ENCODE results near the gene GALNT9. TPM values are rescaled to one million over a fixed set of nuclear protein-coding genes. Genes with fewer than 3 reads are reported as not detected.

Gene GALNT9
- polyA plus RNA-seq, 3 donors = not detected

GRCh38 chr12:132326646-132327045 is 2.7 kb downstream of the GALNT9 start:
- Histone ChIP-seq H4K20me1 (ENCODE audit: insufficient read depth, low read length) (no peaks in the 10 kb centered on the region), H3K4me2 (replicated peaks; ENCODE audit: extremely low read depth, low read length, poor library complexity, severe bottlenecking) (no peak overlapping the region), H3K27ac (ENCODE audit: low read depth in 1 of 2, low read length in 2 of 2) (no peak overlapping the region), H3K27me3 (ENCODE audit: control insufficient read depth in 2 of 2, insufficient read depth in 2 of 2, low read length in 2 of 2) (peaks cover 5 to 47% of the 10 kb centered on the region in 2 donors), H3K4me3 (replicated peaks in 1 of 3; ENCODE audit: low read depth in 2 of 3, low read length in 3 of 3) (no peak overlapping the region), H3K79me2 (ENCODE audit: insufficient read depth, low read length) (no peaks in the 10 kb centered on the region), H2AFZ (ENCODE audit: insufficient read depth, low read depth, low read length, poor library complexity, severe bottlenecking) (no peak overlapping the region), H3K36me3 (replicated peaks in 1 of 2; ENCODE audit: control insufficient read depth in 1 of 2, insufficient read depth in 2 of 2, low read length in 2 of 2) (no peaks in the 10 kb centered on the region), H3K9ac (ENCODE audit: insufficient read depth, low read length, poor library complexity, severe bottlenecking) (no peak overlapping the region), H3K4me1 (ENCODE audit: control insufficient read depth in 1 of 2, insufficient read depth in 2 of 2, low read length in 2 of 2) (no peaks in the 10 kb centered on the region), H3K9me3 (replicated peaks in 1 of 2; ENCODE audit: control insufficient read depth in 1 of 2, insufficient read depth in 1 of 2, low read length in 2 of 2) (peaks cover 0 to 18% of the 10 kb centered on the region in 2 donors)
- Mint-ChIP-seq H3K36me3 (no peaks in the 10 kb centered on the region), H3K27me3 (ENCODE audit: low read depth in 3 of 3) (peaks cover 47 to 75% (median 59%) of the 10 kb centered on the region in 3 donors), H3K9me3 (peaks cover 4 to 9% (median 7%) of the 10 kb centered on the region in 7 donors), H3K4me1 (peaks cover 10% of the 10 kb centered on the region), H3K4me3 (peak overlapping the region in 1 of 2 donors; percentile 69), H3K27ac (no peak overlapping the region)
- intact Hi-C loops (cut with micrococcal nuclease) = no loop called here
- no peak for DNase-seq
- TF ChIP-seq CTCF (IDR thresholded peaks at IDR 0.05) = no peak
- 83% methylated on average over 9 of the region's 11 CpGs for WGBS (ENCODE audit: insufficient coverage)

- no peak overlapping the region for H3K27ac ChIP-seq (ENCODE audit: low read depth in 1 of 2, low read length in 2 of 2)
- peaks cover 0 to 13% of the 10 kb centered on the region in 2 donors for H3K9me3 ChIP-seq (replicated peaks in 1 of 2; ENCODE audit: control insufficient read depth in 1 of 2, insufficient read depth in 1 of 2, low read length in 2 of 2)
- peaks cover 5 to 38% of the 10 kb centered on the region in 2 donors for H3K27me3 ChIP-seq (ENCODE audit: control insufficient read depth in 2 of 2, insufficient read depth in 2 of 2, low read length in 2 of 2)
- H2AFZ ChIP-seq (ENCODE audit: insufficient read depth, low read depth, low read length, poor library complexity, severe bottlenecking) = no peak overlapping the region
- no peak overlapping the region for H3K9ac ChIP-seq (ENCODE audit: insufficient read depth, low read length, poor library complexity, severe bottlenecking)
- no peak overlapping the region for H3K4me3 Mint-ChIP-seq
- intact Hi-C loops (cut with micrococcal nuclease) = no loop called here
- WGBS (ENCODE audit: insufficient coverage) = 94% methylated on average over 14 of the region's 15 CpGs
- no peak overlapping the region for H3K4me3 ChIP-seq (replicated peaks in 1 of 3; ENCODE audit: low read depth in 2 of 3, low read length in 3 of 3)
- H3K4me1 Mint-ChIP-seq = peaks cover 10% of the 10 kb centered on the region
- H3K4me2 ChIP-seq (replicated peaks; ENCODE audit: extremely low read depth, low read length, poor library complexity, severe bottlenecking) = no peak overlapping the region
- TF ChIP-seq CTCF (IDR thresholded peaks at IDR 0.05) = no peak
- no peaks in the 10 kb centered on the region for H4K20me1 ChIP-seq (ENCODE audit: insufficient read depth, low read length)
- H3K9me3 Mint-ChIP-seq = peaks cover 0 to 6% (median 4%) of the 10 kb centered on the region in 7 donors
- no peaks in the 10 kb centered on the region for H3K4me1 ChIP-seq (ENCODE audit: control insufficient read depth in 1 of 2, insufficient read depth in 2 of 2, low read length in 2 of 2)
- H3K36me3 Mint-ChIP-seq = no peaks in the 10 kb centered on the region
- peaks cover 47 to 67% (median 52%) of the 10 kb centered on the region in 3 donors for H3K27me3 Mint-ChIP-seq (ENCODE audit: low read depth in 3 of 3)
- no peak for DNase-seq
- H3K79me2 ChIP-seq (ENCODE audit: insufficient read depth, low read length) = no peaks in the 10 kb centered on the region
- H3K36me3 ChIP-seq (replicated peaks in 1 of 2; ENCODE audit: control insufficient read depth in 1 of 2, insufficient read depth in 2 of 2, low read length in 2 of 2) = no peaks in the 10 kb centered on the region
- no peak overlapping the region for H3K27ac Mint-ChIP-seq
Observed at GRCh38 chr12:132325733-132326130, 3.7 kb downstream of the GALNT9 start.
